Measurements from ENCODE around the gene KRT74. TPM values are rescaled to one million over a fixed set of nuclear protein-coding genes. Genes with fewer than 3 reads are reported as not detected.

KRT74 gene
- total RNA-seq, 1 experiment from 2014 or later: not detected

DNA sequence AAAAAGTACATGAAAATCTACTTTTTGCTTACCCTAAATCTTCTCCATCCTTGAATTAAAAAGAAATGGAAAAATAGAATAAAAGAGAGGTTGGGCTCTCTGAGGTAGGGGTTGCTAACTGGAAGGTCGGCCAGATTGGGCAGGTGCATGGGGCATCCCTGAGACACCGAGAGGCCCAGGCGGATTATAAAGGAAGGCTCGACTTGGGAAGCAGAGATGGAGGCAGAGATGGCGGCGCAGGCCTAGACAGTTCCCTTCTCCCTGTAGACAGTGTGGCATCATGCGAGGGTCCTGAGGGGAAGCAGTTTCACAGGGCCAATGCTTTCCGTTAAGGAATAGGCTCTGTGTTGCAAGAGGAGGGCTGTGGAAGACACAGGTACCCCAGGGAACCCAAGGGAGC lies 3.7 kb upstream of the KRT74 start:
- Mint-ChIP-seq H3K4me1 (ENCODE audit: low read depth, unreplicated experiment) (peaks cover 10% of the 10 kb centered on the region), H3K27me3 (ENCODE audit: unreplicated experiment) (peaks cover 49% of the 10 kb centered on the region), H3K36me3 (ENCODE audit: insufficient read depth, unreplicated experiment) (no peaks in the 10 kb centered on the region), H3K27ac (ENCODE audit: unreplicated experiment) (no peak overlapping the region), H3K9me3 (ENCODE audit: low read depth, unreplicated experiment) (no peaks in the 10 kb centered on the region), H3K4me3 (ENCODE audit: low read depth, unreplicated experiment) (no peak overlapping the region)
- no TSS peak for BruUV-seq (replicated peaks)
- CTCF ChIA-PET: interaction anchor here (0.6 kb wide), 1 partner anchor 404 kb away, joined by 3 read pairs; no protein-coding TSS in a partner anchor
- no peak for DNase-seq
- no peak for TF ChIP-seq CTCF (IDR thresholded peaks at IDR 0.05; ENCODE audit: unreplicated experiment)
- intact Hi-C loops (cut with micrococcal nuclease; ENCODE audit: unreplicated experiment): no loop called here

DNA sequence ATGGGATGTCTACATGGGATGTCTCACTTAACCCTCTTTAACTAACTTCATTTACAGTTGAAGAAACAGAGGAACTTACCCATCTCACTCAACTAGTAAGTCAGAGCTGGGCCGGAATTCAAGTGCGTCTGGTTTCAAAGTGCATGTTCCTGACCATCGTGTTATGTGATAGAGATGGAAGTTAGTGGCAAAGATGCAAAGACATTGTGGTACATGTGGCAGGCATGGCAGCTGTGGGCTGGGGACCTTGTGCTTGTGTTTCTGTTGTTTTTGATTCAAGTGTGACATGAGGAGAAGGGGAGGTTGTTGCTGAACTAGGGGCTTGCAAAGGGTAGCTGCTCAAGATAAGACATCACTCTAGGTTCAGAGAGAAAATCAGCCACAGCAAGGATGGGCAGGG lies 2.3 kb upstream of the KRT74 start:
- Mint-ChIP-seq H3K27me3 (ENCODE audit: unreplicated experiment) (peaks cover 63% of the 10 kb centered on the region), H3K4me1 (ENCODE audit: low read depth, unreplicated experiment) (peaks cover under 1% of the 10 kb centered on the region), H3K36me3 (ENCODE audit: insufficient read depth, unreplicated experiment) (no peaks in the 10 kb centered on the region), H3K4me3 (ENCODE audit: low read depth, unreplicated experiment) (no peak overlapping the region), H3K9me3 (ENCODE audit: low read depth, unreplicated experiment) (no peaks in the 10 kb centered on the region), H3K27ac (ENCODE audit: unreplicated experiment) (no peak overlapping the region)
- BruUV-seq (replicated peaks): no TSS peak
- DNase-seq: no peak
- CTCF ChIA-PET: interaction anchor here (0.6 kb wide), 1 partner anchor 240 kb away, joined by 5 read pairs; no protein-coding TSS in a partner anchor
- intact Hi-C loops (cut with micrococcal nuclease; ENCODE audit: unreplicated experiment): no loop called here
- no peak for TF ChIP-seq CTCF (IDR thresholded peaks at IDR 0.05; ENCODE audit: unreplicated experiment)

- TF ChIP-seq CTCF (IDR thresholded peaks at IDR 0.05; ENCODE audit: unreplicated experiment): no peak
- CTCF ChIA-PET: no interaction called here
- intact Hi-C loops (cut with micrococcal nuclease; ENCODE audit: unreplicated experiment): no loop called here
- Mint-ChIP-seq H3K36me3 (ENCODE audit: insufficient read depth, unreplicated experiment) (no peaks in the 10 kb centered on the region), H3K27me3 (ENCODE audit: unreplicated experiment) (peaks cover 70% of the 10 kb centered on the region), H3K9me3 (ENCODE audit: low read depth, unreplicated experiment) (no peaks in the 10 kb centered on the region), H3K4me3 (ENCODE audit: low read depth, unreplicated experiment) (no peak overlapping the region), H3K4me1 (ENCODE audit: low read depth, unreplicated experiment) (no peaks in the 10 kb centered on the region), H3K27ac (ENCODE audit: unreplicated experiment) (no peak overlapping the region)
- BruUV-seq (replicated peaks): no TSS peak
- DNase-seq: no peak
These were observed 1.6 kb upstream of the KRT74 start for GRCh38 chr12:52575256-52575655.

- intact Hi-C loops (cut with micrococcal nuclease; ENCODE audit: unreplicated experiment): no loop called here
- no peaks in the 10 kb centered on the region for H3K4me1 Mint-ChIP-seq (ENCODE audit: low read depth, unreplicated experiment)
- H3K27ac Mint-ChIP-seq (ENCODE audit: unreplicated experiment): no peak overlapping the region
- H3K36me3 Mint-ChIP-seq (ENCODE audit: insufficient read depth, unreplicated experiment): no peaks in the 10 kb centered on the region
- DNase-seq: no peak
- H3K4me3 Mint-ChIP-seq (ENCODE audit: low read depth, unreplicated experiment): no peak overlapping the region
- BruUV-seq (replicated peaks): no TSS peak
- TF ChIP-seq CTCF (IDR thresholded peaks at IDR 0.05; ENCODE audit: unreplicated experiment): no peak
- CTCF ChIA-PET: no interaction called here
- no peaks in the 10 kb centered on the region for H3K9me3 Mint-ChIP-seq (ENCODE audit: low read depth, unreplicated experiment)
- H3K27me3 Mint-ChIP-seq (ENCODE audit: unreplicated experiment): peaks cover 80% of the 10 kb centered on the region
These were observed 337 bp downstream of the KRT74 start for GRCh38 chr12:52573306-52573705.

Data from Calu3 (cell line).